Adipose tissue (tissue), 3 donors: ENCODE data around the gene HINT3. TPM values are rescaled to one million over a fixed set of nuclear protein-coding genes. Genes with fewer than 3 reads are reported as not detected.

Experiments
- polyA plus RNA-seq, 3 donors: library from polyadenylated mRNA; stranded (reverse); fragments of 200-250 nt; gene quantifications; one replicate each; pipeline ENCODE4 v1.2.3, GENCODE V29; 2013
- donor health status: healthy with polysubstance abuse.
- donor health status: Bipolar disorder and iron deficiency.
- donor health status: healthy.

The HINT3 gene
- polyA plus RNA-seq, 3 donors = 9.5 to 13.8 (median 11.8) TPM

Other genes starting within 250 kb of the HINT3 start
- gene HEY2, start 207.1 kb upstream of the HINT3 start, polyA plus RNA-seq = 1 to 10 TPM; 1.6 to 3.3 (median 1.7) TPM
- gene NCOA7, start 165.8 kb upstream of the HINT3 start, polyA plus RNA-seq = 10 to 100 TPM in 2 of 3 donors, 1 to 10 TPM in 1; 9.6 to 59.0 (median 46.3) TPM
- gene TRMT11, start 29.8 kb downstream of the HINT3 start, polyA plus RNA-seq = 10 to 100 TPM in 1 of 3 donors, 1 to 10 TPM in 2; 5.7 to 11.2 (median 8.2) TPM